Psoas muscle (tissue), 8 donors: ENCODE results near the gene S1PR1. TPM values are rescaled to one million over a fixed set of nuclear protein-coding genes. Genes with fewer than 3 reads are reported as not detected.

Source experiments
- ATAC-seq, 4 donors: fragments of 200-7000 bp; cut with Tn5 transposase; one replicate each; pipeline ENCODE4 v1.9.1; 2020; ENCODE audit warnings: moderate library complexity in 3 of 4, mild to moderate bottlenecking in 2 of 4
- DNase-seq, 2 donors: peaks; one replicate each; pipeline ENCODE4 v3.0.0-alpha.2; 2020
- H3K27ac ChIP-seq: fragments of 200-600 bp; one replicate; pipeline ENCODE4 v1.8.0; 2022
- H3K27me3 ChIP-seq, 3 donors: fragments of 200-600 bp in 1 of 3; one replicate each; pipeline versions ENCODE4 v1.6.1 to v1.8.0; 2013 to 2022; ENCODE audit warnings: low read length in 2 of 3, mild to moderate bottlenecking in 2 of 3, moderate library complexity in 1 of 3; ENCODE audit not compliant: insufficient read depth in 3 of 3
- H3K36me3 ChIP-seq, 2 donors: fragments of 200-600 bp in 1 of 2; one replicate each; pipeline versions ENCODE4 v1.6.1 to v1.8.0; 2013 to 2022; ENCODE audit warnings: low read depth in 1 of 2, mild to moderate bottlenecking in 1 of 2, moderate library complexity in 1 of 2; ENCODE audit not compliant: insufficient read depth in 1 of 2
- H3K4me1 ChIP-seq: fragments of 200-600 bp; one replicate; pipeline ENCODE4 v1.8.0; 2022
- H3K4me3 ChIP-seq: fragments of 200-600 bp; one replicate; pipeline ENCODE4 v1.8.0; 2022; ENCODE audit warnings: mild to moderate bottlenecking
- H3K9me3 ChIP-seq: fragments of 200-600 bp; one replicate; pipeline ENCODE4 v1.8.0; 2022
- WGBS, 3 donors: extraction: QIAGEN DNeasy Blood & Tissue Kit; methylation state at CpG; one replicate each; pipeline versions ENCODE4 v1.1.6 to v1.1.7; 2013; 5-methylcytosine and 5-hydroxymethylcytosine counted together
- intact Hi-C, 2 donors: fragments of 100-400 bp; cut with DNase I; formaldehyde crosslinking; loops; one replicate each; pipeline versions ENCODE4 v1.11.0 to v1.14.2; 2022
- polyA plus RNA-seq, 3 donors: library from polyadenylated mRNA; stranded (reverse); fragments of 200-250 nt; gene quantifications; one replicate each; pipeline ENCODE4 v1.2.3, GENCODE V29; 2013
- total RNA-seq, 4 donors: library from RNA; stranded (reverse); fragmentation: NEBNext Ultra II Directional in 2 of 4; extraction: Animal tissue kit (Norgen Biotek cat#: 25700) in 2 of 4; gene quantifications; one replicate each; pipeline versions ENCODE4 v1.2.1 to v1.2.4, GENCODE V29; 2021 to 2023
- TF ChIP-seq, protein P1 (sequence below): fragments of 200-600 bp; IDR thresholded peaks from one replicate; pipeline ENCODE4 v1.8.0; 2022; ENCODE audit warnings: antibody characterized with exemption
- donor health status: healthy with polysubstance abuse.
- donor health status: DM: no; HTN: no; CAD: no; lungs with moderate emphysema.
- donor health status: Bipolar disorder and iron deficiency.
- donor health status: healthy.
- donor health status: DM: yes; HTN: yes; CAD: no.
- donor health status: DM: no; HTN: no; CAD: no.
- donor health status: DM: no; HTN: no; CAD: no.
- donor health status: DM: yes; HTN: yes; CAD: no.

Gene S1PR1
- total and polyA plus RNA-seq, 7 donors, result 21.9 to 35.7 (median 25.8) TPM

DNA sequence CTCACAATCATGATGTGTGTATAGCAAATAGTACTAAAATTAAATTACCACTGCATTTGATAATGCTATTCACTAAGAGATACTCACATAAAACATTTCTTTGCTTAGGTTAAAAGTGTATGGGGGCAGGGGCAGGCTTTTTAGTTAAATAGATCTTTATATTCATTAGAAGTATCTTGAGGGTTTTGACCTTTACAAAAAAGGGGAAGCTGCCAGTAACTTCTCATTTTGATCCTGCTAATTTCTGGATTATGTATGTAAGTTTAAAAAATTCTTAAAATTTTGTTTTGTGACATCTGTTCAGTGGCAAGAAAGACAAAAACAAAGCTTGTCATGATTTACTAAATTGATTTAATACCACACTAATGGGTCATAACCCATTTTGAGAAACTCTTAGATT lies 45.8 kb upstream of the S1PR1 start:
- intact Hi-C loops, result no loop called here
- H3K27me3 ChIP-seq, result no peaks in the 10 kb centered on the region
- ATAC-seq (no peak), DNase-seq (no peak)
- H3K9me3 ChIP-seq, result no peaks in the 10 kb centered on the region
- H3K4me1 ChIP-seq, result no peaks in the 10 kb centered on the region
- TF ChIP-seq, protein P1, sequence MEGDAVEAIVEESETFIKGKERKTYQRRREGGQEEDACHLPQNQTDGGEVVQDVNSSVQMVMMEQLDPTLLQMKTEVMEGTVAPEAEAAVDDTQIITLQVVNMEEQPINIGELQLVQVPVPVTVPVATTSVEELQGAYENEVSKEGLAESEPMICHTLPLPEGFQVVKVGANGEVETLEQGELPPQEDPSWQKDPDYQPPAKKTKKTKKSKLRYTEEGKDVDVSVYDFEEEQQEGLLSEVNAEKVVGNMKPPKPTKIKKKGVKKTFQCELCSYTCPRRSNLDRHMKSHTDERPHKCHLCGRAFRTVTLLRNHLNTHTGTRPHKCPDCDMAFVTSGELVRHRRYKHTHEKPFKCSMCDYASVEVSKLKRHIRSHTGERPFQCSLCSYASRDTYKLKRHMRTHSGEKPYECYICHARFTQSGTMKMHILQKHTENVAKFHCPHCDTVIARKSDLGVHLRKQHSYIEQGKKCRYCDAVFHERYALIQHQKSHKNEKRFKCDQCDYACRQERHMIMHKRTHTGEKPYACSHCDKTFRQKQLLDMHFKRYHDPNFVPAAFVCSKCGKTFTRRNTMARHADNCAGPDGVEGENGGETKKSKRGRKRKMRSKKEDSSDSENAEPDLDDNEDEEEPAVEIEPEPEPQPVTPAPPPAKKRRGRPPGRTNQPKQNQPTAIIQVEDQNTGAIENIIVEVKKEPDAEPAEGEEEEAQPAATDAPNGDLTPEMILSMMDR, result no peak
- no peak overlapping the region for H3K4me3 ChIP-seq
- no peaks in the 10 kb centered on the region for H3K36me3 ChIP-seq
- no peak overlapping the region for H3K27ac ChIP-seq

DNA sequence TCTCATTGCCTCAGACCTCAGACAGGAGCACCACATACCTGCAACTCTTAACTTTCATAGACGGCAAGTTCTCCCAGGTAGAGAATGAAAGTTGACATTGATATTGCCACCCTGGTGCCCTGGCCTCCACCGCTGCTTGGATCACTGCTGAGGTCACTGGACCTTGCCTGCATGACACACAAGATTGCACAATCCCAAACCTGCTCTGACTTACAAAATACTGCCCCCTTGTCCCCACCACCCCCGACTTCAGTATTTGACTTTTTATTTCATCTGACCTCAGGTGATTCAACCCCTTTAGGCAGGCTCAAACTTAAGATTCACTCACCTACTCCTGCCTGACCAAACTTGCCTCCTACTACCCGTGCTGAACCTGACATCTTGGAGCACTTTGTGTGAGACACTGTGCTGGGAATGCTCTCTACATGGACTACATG lies 43.1 kb upstream of the S1PR1 start:
- no peak overlapping the region for H3K27ac ChIP-seq
- 69 to 86% (median 78%) methylated on average over 4 of the region's 4 CpGs for WGBS, 3 donors
- no peak overlapping the region for H3K4me3 ChIP-seq
- no peaks in the 10 kb centered on the region for H3K36me3 ChIP-seq
- DNase-seq, result no peak
- TF ChIP-seq, protein P1, result no peak
- intact Hi-C loops, result no loop called here
- H3K4me1 ChIP-seq, result no peaks in the 10 kb centered on the region
- ATAC-seq, result no peak
- H3K9me3 ChIP-seq, result no peaks in the 10 kb centered on the region
- H3K27me3 ChIP-seq, result no peaks in the 10 kb centered on the region

DNA sequence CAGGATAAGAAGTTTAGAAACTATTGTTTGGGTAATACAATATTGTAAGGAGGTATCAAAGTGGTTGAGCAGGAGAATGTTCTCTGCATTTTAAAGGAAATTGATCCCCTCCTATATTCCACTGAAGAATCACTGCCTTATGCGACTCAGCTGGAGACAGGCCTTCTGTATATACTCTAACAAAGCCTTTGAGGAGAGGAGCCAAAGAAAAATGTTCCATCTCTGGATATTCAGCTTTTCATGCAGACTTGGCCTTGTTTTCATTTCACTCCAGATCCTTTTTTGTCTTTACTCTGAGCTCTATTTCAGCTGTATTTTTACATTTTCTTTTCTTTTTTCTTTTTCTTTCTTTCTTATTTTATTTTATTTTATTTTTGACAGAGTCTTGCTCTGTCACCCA lies 42.1 kb upstream of the S1PR1 start:
- TF ChIP-seq, protein P1, result no peak
- no peak for ATAC-seq
- WGBS, 3 donors, result 70 to 77% (median 73%) methylated on average over 1 of the region's 1 CpG
- Histone ChIP-seq H3K9me3 (no peaks in the 10 kb centered on the region), H3K4me1 (no peaks in the 10 kb centered on the region), H3K36me3 (no peaks in the 10 kb centered on the region), H3K27ac (no peak overlapping the region), H3K4me3 (no peak overlapping the region), H3K27me3 (no peaks in the 10 kb centered on the region)
- intact Hi-C loops, result no loop called here
- DNase-seq, result no peak

DNA sequence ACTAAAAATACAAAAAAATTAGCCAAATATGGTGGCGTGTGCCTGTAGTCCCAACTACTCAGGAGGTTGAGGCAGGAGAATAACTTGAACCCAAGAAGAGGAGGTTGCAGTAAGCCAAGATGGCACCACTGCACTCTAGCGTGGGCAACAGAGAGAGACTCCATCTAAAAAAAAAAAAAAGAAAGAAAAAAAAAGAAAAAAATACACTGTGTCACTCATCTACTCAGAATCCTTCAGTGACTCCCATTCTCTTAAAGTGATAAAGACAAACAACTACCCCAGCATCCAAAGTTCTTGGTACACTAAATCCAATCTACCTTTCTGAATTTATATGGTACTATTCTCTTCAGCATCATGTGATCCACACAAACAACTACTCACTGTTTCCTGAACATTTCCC lies 40.2 kb upstream of the S1PR1 start:
- TF ChIP-seq, protein P1, result no peak
- Histone ChIP-seq H3K4me1 (no peaks in the 10 kb centered on the region), H3K4me3 (no peak overlapping the region), H3K9me3 (no peaks in the 10 kb centered on the region), H3K27ac (no peak overlapping the region), H3K27me3 (no peaks in the 10 kb centered on the region), H3K36me3 (no peaks in the 10 kb centered on the region)
- 86 to 91% (median 90%) methylated on average over 1 to 2 of the region's 2 CpGs for WGBS, 3 donors
- DNase-seq (no peak), ATAC-seq (no peak)
- intact Hi-C loops, result no loop called here

GRCh38 chr1:101198842-101199636 lies 37.8 kb upstream of the S1PR1 start:
- 85 to 94% (median 86%) methylated on average over 8 of the region's 8 CpGs for WGBS, 3 donors
- Histone ChIP-seq H3K36me3 (no peaks in the 10 kb centered on the region), H3K27me3 (no peaks in the 10 kb centered on the region), H3K27ac (no peak overlapping the region), H3K4me1 (no peaks in the 10 kb centered on the region), H3K4me3 (no peak overlapping the region), H3K9me3 (no peaks in the 10 kb centered on the region)
- intact Hi-C loops, result no loop called here
- TF ChIP-seq, protein P1, result no peak
- ATAC-seq (no peak), DNase-seq (no peak)
